Posterior vena cava (tissue), 2 donors: ENCODE data around the gene SLC4A9. TPM values are rescaled to one million over a fixed set of nuclear protein-coding genes. Genes with fewer than 3 reads are reported as not detected.

Source experiments
- DNase-seq: peaks from one replicate; pipeline ENCODE4 v3.0.0-alpha.2; 2020; ENCODE audit warnings: low spot score
- intact Hi-C, 2 donors: fragments of 100-400 bp; cut with DNase I; formaldehyde crosslinking; loops; one replicate each; pipeline versions ENCODE4 v1.14.1 to v1.14.2; 2022 to 2023
- total RNA-seq, 2 donors: library from RNA; stranded (reverse); fragmentation: NEBNext Ultra II Directional; extraction: Animal tissue kit (Norgen Biotek cat#: 25700); gene quantifications; one replicate each; pipeline ENCODE4 v1.2.1, GENCODE V29; 2021
- donor health status: DM: yes; HTN: yes; CAD: no.
- donor health status: DM: yes; HTN: yes; CAD: no.

The SLC4A9 gene
- total RNA-seq, 2 donors from 2014 or later = not detected

- DNase-seq = no peak
- intact Hi-C loops = no loop called here
Measured at GRCh38 chr5:140355546-140355945, 4.4 kb upstream of the SLC4A9 start.

- DNase-seq = peak; percentile 55
- intact Hi-C loops = no loop called here
Measured at GRCh38 chr5:140356853-140357725, 2.9 kb upstream of the SLC4A9 start.

- peak; percentile 95 for DNase-seq
- intact Hi-C loops = no loop called here
Measured at GRCh38 chr5:140357726-140358093, 2.3 kb upstream of the SLC4A9 start.

- intact Hi-C loops = no loop called here
- peak; percentile 67 for DNase-seq
Measured at GRCh38 chr5:140358738-140359310, 1.2 kb upstream of the SLC4A9 start.

GRCh38 chr5:140360681-140361479, 886 bp downstream of the SLC4A9 start:
- intact Hi-C loops = no loop called here
- peak; percentile 58 for DNase-seq

GRCh38 chr5:140361901-140362300, 1.9 kb downstream of the SLC4A9 start:
- intact Hi-C loops = no loop called here
- peak; percentile 42 for DNase-seq

GRCh38 chr5:140362311-140362710, 2.3 kb downstream of the SLC4A9 start:
- DNase-seq = peak; percentile 46
- intact Hi-C loops = no loop called here

GRCh38 chr5:140362875-140363630, 3.1 kb downstream of the SLC4A9 start:
- intact Hi-C loops = no loop called here
- peak; percentile 93 for DNase-seq

- peak; percentile 77 for DNase-seq
- intact Hi-C loops = no loop called here
Measured at GRCh38 chr5:140363631-140364471, 3.9 kb downstream of the SLC4A9 start.

GRCh38 chr5:140364472-140364765, 4.4 kb downstream of the SLC4A9 start:
- no peak for DNase-seq
- intact Hi-C loops = no loop called here

- intact Hi-C loops = no loop called here
- DNase-seq = no peak
Measured at GRCh38 chr5:140365282-140365681, 5.3 kb downstream of the SLC4A9 start.

GRCh38 chr5:140365941-140366340, 5.9 kb downstream of the SLC4A9 start:
- intact Hi-C loops = no loop called here
- DNase-seq = peak; percentile 37

- intact Hi-C loops = no loop called here
- DNase-seq = peak; percentile 15
Measured at GRCh38 chr5:140366589-140367255, 6.7 kb downstream of the SLC4A9 start.

GRCh38 chr5:140367256-140368013, 7.4 kb downstream of the SLC4A9 start:
- DNase-seq = peak; percentile 70
- intact Hi-C loops = no loop called here

GRCh38 chr5:140371356-140372151, 11.6 kb downstream of the SLC4A9 start:
- intact Hi-C loops = no loop called here
- DNase-seq = peak; percentile 56

GRCh38 chr5:140372971-140373487, 13.0 kb downstream of the SLC4A9 start:
- peak; percentile 92 for DNase-seq
- intact Hi-C loops = no loop called here
